H1 (cell line): ENCODE results near the gene CHST11.
"Not testable (repeated sequence)": the region's sequence is repeated elsewhere in the genome, so short reads cannot be mapped to it uniquely, and the experiment has no call there.

Experiments used
- BCL11A ChIP-seq, 2 experiments: IDR thresholded peaks; one replicate each; pipeline ENCODE4 v1.6.1; 2011; ENCODE audit warnings: low read depth in 2 of 2, low read length in 2 of 2, mild to moderate bottlenecking in 2 of 2
- GABPA ChIP-seq: IDR thresholded peaks from 2 replicates; pipeline ENCODE4 v1.6.1; 2011; ENCODE audit warnings: mild to moderate bottlenecking, low read length, moderate library complexity, borderline replicate concordance; ENCODE audit not compliant: insufficient read depth
- HDAC6 ChIP-seq: IDR thresholded peaks from one replicate; pipeline ENCODE4 v1.7.1; 2012; ENCODE audit warnings: low read depth, mild to moderate bottlenecking, inconsistent platforms, low read length, moderate library complexity
- KDM5A ChIP-seq: fragments of 200-600 bp; IDR thresholded peaks from 2 replicates; pipeline ENCODE4 v1.7.1; 2012; ENCODE audit warnings: mild to moderate bottlenecking, low read length, inconsistent platforms, mixed read lengths
- POLR2A ChIP-seq, 2 experiments: IDR thresholded peaks; 1 replicate in 1 of 2; 2 replicates in 1 of 2; pipeline ENCODE4 v1.6.1; 2011; ENCODE audit warnings: low read depth in 2 of 2, low read length in 2 of 2, mild to moderate bottlenecking in 2 of 2; ENCODE audit errors: control extremely low read depth in 1 of 2
- SIN3A ChIP-seq, 2 experiments: IDR thresholded peaks in 1 of 2; conservative IDR thresholded peaks in 1 of 2; 2 replicates each; pipeline ENCODE4 v1.6.1; 2011 to 2012; ENCODE audit warnings: low read length in 2 of 2, improper control_type of control experiment in 1 of 2, low read depth in 1 of 2, mild to moderate bottlenecking in 1 of 2
- TEAD4 ChIP-seq: IDR thresholded peaks from 2 replicates; pipeline ENCODE4 v1.6.1; 2012; ENCODE audit warnings: low read depth, low read length, inconsistent platforms, mixed read lengths
- TF ChIP-seq, protein P1 (sequence below), 3 experiments: IDR thresholded peaks; 1 replicate in 2 of 3; 2 replicates in 1 of 3; pipeline versions ENCODE4 v1.5.1 to v1.6.1; 2011; ENCODE audit warnings: low read length in 3 of 3, mild to moderate bottlenecking in 3 of 3, inconsistent platforms in 2 of 3, low read depth in 1 of 3, moderate library complexity in 1 of 3; ENCODE audit not compliant: insufficient read depth in 1 of 3; ENCODE audit errors: control extremely low read depth in 1 of 3

DNA sequence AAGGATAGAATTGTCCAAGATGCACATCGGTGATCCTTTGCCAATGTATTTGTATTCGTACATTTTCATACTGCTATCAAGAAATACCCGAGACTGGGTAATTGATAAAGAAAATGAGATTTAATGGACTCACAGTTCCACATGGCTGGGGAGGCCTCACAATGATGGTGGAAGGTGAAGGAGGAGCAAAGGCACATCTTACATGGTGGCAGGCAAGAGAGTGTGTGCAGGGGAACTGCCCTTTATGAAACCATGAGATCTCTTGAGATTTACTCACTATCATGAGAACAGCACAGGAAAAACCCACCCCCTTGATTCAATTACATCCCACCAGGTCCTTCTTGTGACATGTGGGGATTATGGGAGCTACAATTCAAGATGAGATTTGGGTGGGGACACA, 107.9 kb downstream of the CHST11 start:
- not testable (repeated sequence) for TF ChIP-seq TEAD4; KDM5A; BCL11A (IDR thresholded peaks at IDR 0.05; ENCODE audit: low read depth in 2 of 2, low read length in 2 of 2); GABPA; HDAC6; POLR2A (IDR thresholded peaks at IDR 0.05; ENCODE audit: control extremely low read depth in 1 of 2, low read depth in 2 of 2, low read length in 2 of 2); SIN3A (conservative IDR thresholded peaks at IDR 0.05 in 1 of 2, IDR thresholded peaks at IDR 0.05 in 1 of 2; ENCODE audit: low read depth in 1 of 2, low read length in 2 of 2)
- TF ChIP-seq, protein P1, sequence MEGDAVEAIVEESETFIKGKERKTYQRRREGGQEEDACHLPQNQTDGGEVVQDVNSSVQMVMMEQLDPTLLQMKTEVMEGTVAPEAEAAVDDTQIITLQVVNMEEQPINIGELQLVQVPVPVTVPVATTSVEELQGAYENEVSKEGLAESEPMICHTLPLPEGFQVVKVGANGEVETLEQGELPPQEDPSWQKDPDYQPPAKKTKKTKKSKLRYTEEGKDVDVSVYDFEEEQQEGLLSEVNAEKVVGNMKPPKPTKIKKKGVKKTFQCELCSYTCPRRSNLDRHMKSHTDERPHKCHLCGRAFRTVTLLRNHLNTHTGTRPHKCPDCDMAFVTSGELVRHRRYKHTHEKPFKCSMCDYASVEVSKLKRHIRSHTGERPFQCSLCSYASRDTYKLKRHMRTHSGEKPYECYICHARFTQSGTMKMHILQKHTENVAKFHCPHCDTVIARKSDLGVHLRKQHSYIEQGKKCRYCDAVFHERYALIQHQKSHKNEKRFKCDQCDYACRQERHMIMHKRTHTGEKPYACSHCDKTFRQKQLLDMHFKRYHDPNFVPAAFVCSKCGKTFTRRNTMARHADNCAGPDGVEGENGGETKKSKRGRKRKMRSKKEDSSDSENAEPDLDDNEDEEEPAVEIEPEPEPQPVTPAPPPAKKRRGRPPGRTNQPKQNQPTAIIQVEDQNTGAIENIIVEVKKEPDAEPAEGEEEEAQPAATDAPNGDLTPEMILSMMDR (IDR thresholded peaks at IDR 0.05; ENCODE audit: control extremely low read depth in 1 of 3, insufficient read depth in 1 of 3, low read depth in 1 of 3, low read length in 3 of 3) = not testable (repeated sequence)
